HEK293 (cell line): Measurements from ENCODE around the gene BCL6B.

Experiments used
- ATF2 ChIP-seq: fragments of 450-650 bp; formaldehyde crosslinking; IDR thresholded peaks from 2 replicates; pipeline ENCODE4 v1.5.1; 2016; ENCODE audit warnings: missing biosample characterization, missing genetic modification characterization, low read depth
- CTCF ChIP-seq: fragments of 450-650 bp; formaldehyde crosslinking; IDR thresholded peaks from 2 replicates; pipeline ENCODE4 v1.5.1; 2016; ENCODE audit warnings: missing biosample characterization, missing genetic modification characterization
- PRDM10 ChIP-seq: fragments of 450-650 bp; formaldehyde crosslinking; IDR thresholded peaks from 2 replicates; pipeline ENCODE4 v1.5.1; 2016; ENCODE audit warnings: missing biosample characterization, missing genetic modification characterization
- SCRT1 ChIP-seq: fragments of 450-650 bp; formaldehyde crosslinking; IDR thresholded peaks from 2 replicates; pipeline ENCODE4 v1.5.1; 2016; ENCODE audit warnings: missing biosample characterization, missing genetic modification characterization, borderline replicate concordance
- ZBTB8A ChIP-seq: fragments of 450-650 bp; formaldehyde crosslinking; IDR thresholded peaks from 2 replicates; pipeline ENCODE4 v1.5.1; 2016; ENCODE audit warnings: missing biosample characterization, missing genetic modification characterization
- ZNF280C ChIP-seq: fragments of 450-650 bp; formaldehyde crosslinking; IDR thresholded peaks from 2 replicates; pipeline ENCODE4 v1.5.1; 2016; ENCODE audit warnings: missing biosample characterization, missing genetic modification characterization
- ZNF366 ChIP-seq: fragments of 450-650 bp; formaldehyde crosslinking; conservative IDR thresholded peaks from 2 replicates; pipeline ENCODE4 v1.5.1; 2016; ENCODE audit warnings: missing biosample characterization, missing genetic modification characterization
- ZSCAN18 ChIP-seq: fragments of 450-650 bp; formaldehyde crosslinking; IDR thresholded peaks from 2 replicates; pipeline ENCODE4 v1.5.1; 2016; ENCODE audit warnings: missing biosample characterization, missing genetic modification characterization

GRCh38 chr17:7056386-7056785 is 33.5 kb downstream of the BCL6B start:
- TF ChIP-seq ATF2 (tag by site-specific recombination) (no peak), ZNF366 (no peak), SCRT1 (tag by site-specific recombination) (no peak), ZNF280C (tag by site-specific recombination) (no peak), PRDM10 (tag by site-specific recombination) (no peak), ZBTB8A (tag by site-specific recombination) (no peak), CTCF (tag by site-specific recombination) (no peak), ZSCAN18 (tag by site-specific recombination) (no peak)
